Activated CD4-positive, alpha-beta memory T cell treated with anti-CD3 and anti-CD28 coated beads, Interleukin-2, amount 10 ng/mL, durations not matched to agents 7 days and 5 days (primary cell): ENCODE results near the gene TNFSF15. TPM values are rescaled to one million over a fixed set of nuclear protein-coding genes. Genes with fewer than 3 reads are reported as not detected.
"Not testable (repeated sequence)": the region's sequence is repeated elsewhere in the genome, so short reads cannot be mapped to it uniquely, and the experiment has no call there.

Experiments used
- CTCF ChIA-PET: fragments of 350-600 bp; sonication (Branson Sonifier 250); formaldehyde crosslinking; loops from one replicate; lab custom pipeline; 2021; ENCODE audit warnings: antibody characterized with exemption, inconsistent platforms; lab: Charles Lee
- POLR2A ChIA-PET: fragments of 350-600 bp; sonication (Branson Sonifier 250); formaldehyde crosslinking; loops from one replicate; lab custom pipeline; 2021; ENCODE audit warnings: antibody characterized with exemption; lab: Charles Lee
- DNase-seq: peaks from one replicate; pipeline ENCODE4 v3.0.0-alpha.2; 2020
- H3K27ac Mint-ChIP-seq: one replicate; pipeline ENCODE4 v1.8.0; 2021; ENCODE audit warnings: mild to moderate bottlenecking, mixed read lengths
- H3K27me3 Mint-ChIP-seq: one replicate; pipeline ENCODE4 v1.8.0; 2021; ENCODE audit warnings: mixed read lengths
- H3K36me3 Mint-ChIP-seq: one replicate; pipeline ENCODE4 v1.8.0; 2021; ENCODE audit warnings: low read depth, mixed read lengths
- H3K4me1 Mint-ChIP-seq: one replicate; pipeline ENCODE4 v1.8.0; 2021; ENCODE audit warnings: mixed read lengths
- H3K4me3 Mint-ChIP-seq: one replicate; pipeline ENCODE4 v1.8.0; 2021; ENCODE audit warnings: mild to moderate bottlenecking, mixed read lengths
- H3K9me3 Mint-ChIP-seq: one replicate; pipeline ENCODE4 v1.8.0; 2021; ENCODE audit warnings: mixed read lengths
- total RNA-seq, 2 experiments: library from RNA; stranded (reverse); gene quantifications; one replicate each; pipeline ENCODE4 v1.2.3, GENCODE V29; 2021

TNFSF15 gene
- total RNA-seq, 2 experiments from 2014 or later = 0.03 TPM

GRCh38 chr9:114735139-114735538, 70.7 kb downstream of the TNFSF15 start:
- not testable (repeated sequence) for H3K4me3 Mint-ChIP-seq, DNase-seq, H3K9me3 Mint-ChIP-seq, H3K27me3 Mint-ChIP-seq
- peaks cover 58% of the 10 kb centered on the region for H3K4me1 Mint-ChIP-seq
- H3K36me3 Mint-ChIP-seq = peaks cover 19% of the 10 kb centered on the region
- CTCF ChIA-PET = interaction anchor here (0.8 to 11.2 kb wide), 12 partner anchors 10 to 281 kb away, joined by 3 to 167 read pairs (median 5); partner anchors contain the start of gene TEX48
- POLR2A ChIA-PET = interaction anchor here (0.8 to 6.7 kb wide), 16 partner anchors 14 to 347 kb away, joined by 3 to 92 read pairs (median 4); partner anchors contain the start of genes AKNA and TNFSF8
- peak overlapping the region; percentile 75 for H3K27ac Mint-ChIP-seq

Other genes with a start within 250 kb of the TNFSF15 start
- gene ATP6V1G1, start 218.3 kb downstream of the TNFSF15 start, total RNA-seq = 10 to 100 TPM; 92.4 to 94.2 TPM
- 10 to 100 TPM; 18.1 to 20.1 TPM for gene TMEM268, start 194.7 kb downstream of the TNFSF15 start, total RNA-seq
- gene TEX53, start 148.2 kb downstream of the TNFSF15 start, total RNA-seq = not detected
- 1 to 10 TPM in 1 of 2 experiments, under 1 TPM in 1; 0.48 to 1.5 TPM for gene TEX48, start 123.8 kb downstream of the TNFSF15 start, total RNA-seq
- 10 to 100 TPM; 34.6 to 34.8 TPM for gene TNFSF8, start 124.6 kb upstream of the TNFSF15 start, total RNA-seq